HG03521 (cell line): ENCODE measurements around the gene ELFN2.

ENCODE experiments used
- ATAC-seq: cut with Tn5 transposase; IDR thresholded peaks from one replicate; pipeline ENCODE4 v1.9.1; 2021; ENCODE audit warnings: mild to moderate bottlenecking, moderate library complexity; ENCODE audit not compliant: unreplicated experiment

The ELFN2 gene

GRCh38 chr22:37454857-37455686, 27.8 kb upstream of the ELFN2 start:
- no peak for ATAC-seq

DNA sequence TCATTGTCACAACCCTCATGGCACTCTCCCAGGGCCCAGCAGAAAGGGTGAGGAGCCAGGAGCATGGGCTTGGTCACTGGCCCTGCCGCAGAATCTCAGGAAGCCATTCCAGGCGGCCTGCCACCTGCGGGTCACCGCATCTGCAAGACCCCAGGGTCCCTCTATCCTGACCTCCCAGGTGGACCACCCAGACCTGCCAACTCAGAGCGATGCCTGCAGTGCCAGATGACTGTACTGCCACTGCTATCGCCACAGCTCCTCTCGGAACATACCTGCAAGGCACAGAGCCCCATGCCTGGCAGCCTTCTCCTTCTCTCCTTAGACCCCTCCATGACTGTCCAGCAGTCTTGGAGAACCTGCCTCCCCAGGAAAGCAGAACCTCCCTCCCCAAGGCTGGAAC, 26.4 kb upstream of the ELFN2 start:
- no peak for ATAC-seq

DNA sequence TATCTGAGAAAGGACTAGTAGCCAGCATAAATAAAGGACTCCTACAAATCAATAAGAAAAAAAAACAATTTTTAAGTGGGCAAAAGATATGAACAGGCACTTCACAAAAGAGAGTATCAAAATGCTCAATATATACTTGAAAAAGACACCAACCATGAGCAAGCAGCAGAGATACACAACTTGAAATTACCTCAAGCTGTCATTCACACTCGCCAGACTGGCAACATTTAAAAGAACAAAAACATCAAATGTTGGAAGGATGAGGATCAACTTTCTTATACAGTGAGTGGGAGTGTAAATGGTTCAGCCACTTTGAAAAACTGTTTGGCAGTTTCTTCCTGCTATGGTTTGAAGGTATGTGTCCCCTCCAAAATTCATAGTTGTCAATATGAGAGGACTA, 23.9 kb upstream of the ELFN2 start:
- ATAC-seq, result no peak

DNA sequence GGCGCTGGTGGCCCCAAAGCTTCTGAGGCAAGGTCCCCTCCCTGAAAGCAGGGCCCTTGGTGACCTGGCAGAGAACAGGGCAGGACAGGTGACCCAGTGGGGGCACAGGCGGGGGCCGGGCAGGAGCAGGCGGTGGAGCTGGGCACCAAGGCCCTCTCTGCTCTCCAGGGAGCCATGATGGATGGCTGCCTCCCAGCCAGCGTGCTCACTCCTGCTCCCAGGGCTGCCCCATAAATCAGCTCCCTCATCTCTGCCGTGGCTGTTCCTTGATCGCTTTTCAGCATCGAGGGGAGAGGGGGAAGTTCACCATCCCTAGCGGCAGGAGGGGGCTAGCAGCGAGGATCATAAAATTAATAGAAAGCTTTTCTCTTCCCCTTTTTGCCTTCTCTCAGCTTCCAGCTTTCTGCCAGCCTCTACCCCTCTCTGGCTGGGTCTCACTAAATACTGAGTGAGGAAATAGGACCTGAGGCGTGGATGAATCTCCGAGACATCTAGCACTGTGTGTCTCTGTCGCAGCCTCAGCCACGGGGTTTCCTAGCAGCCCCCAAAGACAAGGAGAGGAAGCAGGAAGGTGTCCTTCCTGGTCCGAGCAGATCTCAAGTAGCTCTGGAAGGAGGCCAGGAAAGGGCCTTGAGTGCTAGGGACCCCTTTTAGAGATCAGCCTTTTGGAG, 22.2 kb upstream of the ELFN2 start:
- no peak for ATAC-seq

GRCh38 chr22:37448516-37449127, 21.3 kb upstream of the ELFN2 start:
- no peak for ATAC-seq

DNA sequence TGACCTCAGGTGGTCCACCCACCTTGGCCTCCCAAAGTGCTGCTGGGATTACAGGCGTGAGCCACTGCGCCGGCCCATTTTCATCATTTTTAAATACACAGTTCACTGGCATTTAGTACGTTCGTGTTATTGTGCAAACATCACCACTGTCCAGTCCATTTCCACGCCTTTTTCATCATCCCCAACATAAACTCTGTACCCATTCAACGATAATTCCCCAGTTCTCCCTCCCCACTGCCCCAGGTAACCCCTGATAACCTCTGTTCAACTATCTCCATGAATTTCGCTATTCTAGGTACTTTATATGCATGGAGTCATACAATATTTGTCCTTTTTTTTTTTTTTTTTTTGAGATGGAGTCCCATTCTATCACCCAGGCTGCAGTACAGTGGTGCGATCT, 18.2 kb upstream of the ELFN2 start:
- no peak for ATAC-seq

- no peak for ATAC-seq
Observed at GRCh38 chr22:37443977-37444376, 16.7 kb upstream of the ELFN2 start.

DNA sequence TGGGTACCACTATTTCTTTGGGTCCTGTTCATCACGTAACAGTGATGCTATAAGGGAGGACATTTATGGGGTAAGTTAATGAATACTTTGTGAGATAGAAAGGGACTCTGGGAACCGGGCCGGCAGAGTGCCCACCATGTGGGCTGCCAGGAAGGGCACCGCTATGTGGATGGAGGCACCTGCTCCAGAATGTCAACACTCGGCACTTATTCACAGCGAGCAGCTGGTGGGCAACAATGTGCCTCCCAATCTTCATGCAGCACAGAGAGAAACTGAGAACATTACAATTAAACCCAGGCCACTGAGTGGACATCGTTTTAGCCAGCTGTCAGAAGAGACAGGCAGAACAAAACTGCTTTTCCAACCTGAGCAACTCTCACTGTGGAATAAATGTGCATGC, 15.8 kb upstream of the ELFN2 start:
- no peak for ATAC-seq

DNA sequence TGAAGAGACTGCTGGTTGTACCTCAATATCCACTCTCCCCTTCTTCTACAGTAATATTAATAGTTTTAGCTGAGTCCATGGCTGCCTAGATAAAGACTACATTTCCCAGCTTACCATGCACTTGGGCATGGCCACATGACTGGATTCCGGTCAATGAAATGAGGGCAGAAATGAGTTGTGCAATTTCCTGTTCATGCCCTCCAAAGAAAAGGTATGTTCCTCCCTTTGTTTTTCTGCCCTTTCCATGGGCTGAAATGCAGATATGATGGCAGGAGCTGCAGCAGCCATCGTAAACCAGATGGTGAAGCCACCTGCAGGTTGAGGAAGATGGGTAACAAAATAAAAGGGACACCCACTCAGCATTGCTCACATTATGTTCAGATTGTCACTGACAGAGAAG, 15.3 kb upstream of the ELFN2 start:
- no peak for ATAC-seq

GRCh38 chr22:37442135-37442534, 14.9 kb upstream of the ELFN2 start:
- no peak for ATAC-seq

GRCh38 chr22:37440875-37441274, 13.6 kb upstream of the ELFN2 start:
- ATAC-seq, result no peak

DNA sequence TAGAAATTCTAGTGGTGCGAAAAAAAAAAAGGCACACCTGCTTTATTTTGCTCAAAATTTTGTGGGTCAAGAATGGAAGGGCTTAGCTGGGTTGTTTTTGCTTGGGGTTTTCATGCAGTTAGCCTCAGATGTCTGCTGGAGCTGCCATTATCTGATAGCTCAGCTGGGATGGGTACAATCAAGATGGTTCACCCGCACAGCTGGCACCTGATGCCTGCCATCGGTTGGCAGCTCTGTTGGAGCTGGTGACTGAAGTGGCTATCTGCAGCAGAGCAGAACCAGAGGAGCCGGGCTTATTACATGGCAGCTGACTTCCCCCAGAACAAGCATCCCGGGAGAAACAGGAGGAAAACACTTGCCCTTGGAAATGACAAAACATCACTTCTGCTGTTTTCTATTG, 12.1 kb upstream of the ELFN2 start:
- ATAC-seq, result no peak

GRCh38 chr22:37435970-37436603, 8.8 kb upstream of the ELFN2 start:
- ATAC-seq, result no peak

- ATAC-seq, result no peak
Observed at GRCh38 chr22:37433786-37434185, 6.5 kb upstream of the ELFN2 start.

DNA sequence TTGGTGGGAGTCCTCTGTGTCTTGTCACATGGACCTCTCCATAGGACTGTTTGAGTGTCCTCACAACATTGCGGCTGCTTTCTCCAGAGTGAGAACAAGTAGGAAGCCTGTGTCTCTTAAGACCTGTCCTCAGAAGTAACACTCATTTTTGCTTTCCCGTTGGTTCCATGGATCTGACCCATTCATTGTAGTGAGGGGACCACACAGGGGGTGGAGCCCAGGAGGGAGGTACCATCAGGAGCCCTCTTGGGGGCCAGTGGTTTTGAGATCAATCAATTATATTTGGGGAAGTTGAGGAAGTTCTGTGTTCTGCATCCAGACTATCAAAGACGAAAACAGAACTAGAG, 5.4 kb upstream of the ELFN2 start:
- ATAC-seq, result no peak

GRCh38 chr22:37431801-37432707, 4.8 kb upstream of the ELFN2 start:
- ATAC-seq, result no peak

DNA sequence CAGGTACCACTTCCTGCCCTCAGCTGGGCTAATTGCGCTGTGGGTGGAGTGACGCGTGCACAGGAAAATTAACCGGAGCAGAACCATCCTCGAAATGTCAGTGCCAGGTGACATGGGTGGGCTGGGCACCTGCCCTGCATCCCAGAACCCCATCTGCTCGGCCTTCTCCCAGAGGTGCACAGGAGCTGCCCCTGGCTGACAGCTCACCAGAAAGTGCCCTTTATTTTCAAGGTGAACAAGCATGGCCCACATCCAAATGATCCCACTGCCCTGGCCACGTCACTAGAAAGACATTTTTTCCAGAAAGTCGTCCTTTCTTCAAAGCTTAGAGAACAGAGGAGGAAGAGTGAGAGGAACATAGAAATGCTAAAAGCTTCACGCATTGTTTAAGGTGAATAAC, 4.1 kb upstream of the ELFN2 start:
- no peak for ATAC-seq

DNA sequence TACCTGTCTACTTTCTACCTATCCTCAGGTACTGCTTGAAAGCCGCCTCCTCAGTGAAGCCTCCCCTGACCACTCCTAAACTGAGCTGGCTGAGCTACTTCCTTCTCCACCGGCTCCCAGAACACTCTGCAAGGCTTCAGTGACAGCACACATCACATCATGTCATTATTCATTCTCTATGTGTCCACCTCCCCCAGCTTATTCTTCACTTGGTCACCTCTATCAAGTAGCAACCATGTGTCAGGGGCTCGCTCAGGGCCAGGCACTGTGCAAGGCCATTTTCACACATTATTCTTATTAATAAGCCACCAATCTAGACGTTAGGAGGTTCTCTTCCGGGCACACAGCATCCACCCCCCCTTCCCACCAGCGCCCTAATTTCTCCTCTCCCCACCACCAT, 3.7 kb upstream of the ELFN2 start:
- no peak for ATAC-seq

DNA sequence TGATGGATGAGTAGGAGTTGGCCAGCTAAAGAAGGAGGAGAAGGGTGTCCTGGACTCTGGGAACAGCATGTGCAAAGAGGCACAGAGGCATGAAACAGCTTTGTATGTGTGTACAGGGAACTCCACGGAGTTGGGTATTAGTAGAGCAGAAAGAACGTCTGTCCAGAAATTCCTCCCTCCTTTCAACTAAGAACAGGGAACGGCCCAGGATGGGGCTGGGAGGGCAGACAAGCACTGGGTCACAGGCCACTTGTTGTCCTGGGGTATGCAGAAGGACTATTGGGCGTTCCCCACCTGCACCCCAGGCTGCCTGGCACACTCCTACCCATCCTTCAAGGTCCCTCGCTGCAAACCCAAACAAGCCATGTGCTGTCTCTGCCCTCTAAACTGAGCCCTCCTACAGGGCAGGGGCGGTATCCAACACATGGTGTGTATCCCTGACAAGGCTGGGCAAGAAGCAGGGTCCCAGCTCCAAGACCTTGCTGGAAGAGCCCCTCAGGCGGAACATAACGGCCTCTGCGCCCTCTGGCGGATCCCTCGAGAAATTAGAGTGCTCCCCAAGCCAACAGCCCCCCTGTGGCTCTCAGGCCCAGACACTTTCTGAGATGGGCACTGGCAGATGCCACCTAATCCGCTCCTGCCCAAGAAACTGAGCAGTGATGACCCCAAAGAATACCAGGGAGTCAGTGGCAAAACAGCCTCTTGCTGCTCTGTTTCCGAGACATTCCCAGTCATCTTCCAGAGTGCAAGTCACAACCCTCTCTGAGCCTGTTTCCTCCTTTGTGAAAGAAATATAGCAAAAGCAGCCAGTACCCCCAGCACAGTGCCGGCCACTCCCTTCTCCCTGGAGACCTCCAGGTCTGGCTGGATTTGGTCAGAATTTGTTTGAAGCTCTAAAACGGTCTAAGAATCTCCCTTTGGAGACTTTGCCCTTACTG, 1.6 kb upstream of the ELFN2 start:
- no peak for ATAC-seq
